ENCODE data around the gene CNTN4.

- TF ChIP-seq CTCF (IDR thresholded peaks at IDR 0.05) (no peak), POLR2A (IDR thresholded peaks at IDR 0.05) (no peak), POLR2AphosphoS5 (IDR thresholded peaks at IDR 0.05) (no peak)
These were observed 738.6 kb downstream of the CNTN4 start for GRCh38 chr3:2837239-2837638.

Measured in breast epithelium (tissue), 3 donors.